Endothelial cell of umbilical vein (primary cell): ENCODE results near the gene TMEM140.

Source experiments
- CTCF ChIP-seq, 2 donors: IDR thresholded peaks; 1 replicate in 1 of 2; 2 replicates in 1 of 2; pipeline ENCODE4 v1.5.1; 2011; ENCODE audit warnings: low read length in 2 of 2, mild to moderate bottlenecking in 2 of 2, moderate library complexity in 2 of 2, control low read depth in 1 of 2, inconsistent platforms in 1 of 2, low read depth in 1 of 2; ENCODE audit not compliant: insufficient read depth in 1 of 2; ENCODE audit errors: extremely low read depth in 1 of 2
- EZH2 ChIP-seq: IDR thresholded peaks from 2 replicates; pipeline ENCODE4 v1.6.1; 2012; ENCODE audit warnings: borderline replicate concordance, low read depth, mild to moderate bottlenecking, moderate library complexity, low read length, inconsistent platforms; ENCODE audit not compliant: severe bottlenecking
- FOS ChIP-seq: IDR thresholded peaks from 2 replicates; pipeline ENCODE4 v1.6.1; 2011; ENCODE audit warnings: mild to moderate bottlenecking, low read length, moderate library complexity, borderline replicate concordance; ENCODE audit not compliant: insufficient read depth
- GATA2 ChIP-seq: IDR thresholded peaks from 2 replicates; pipeline ENCODE4 v1.7.0; 2011; ENCODE audit warnings: low read depth, mild to moderate bottlenecking, moderate library complexity, mixed read lengths, low read length; ENCODE audit not compliant: insufficient read length, insufficient read depth
- MAX ChIP-seq: IDR thresholded peaks from 2 replicates; pipeline ENCODE4 v1.6.1; 2011; ENCODE audit not compliant: insufficient read depth, insufficient read length
- MYC ChIP-seq: IDR thresholded peaks from one replicate; pipeline ENCODE4 v1.6.1; 2011; ENCODE audit warnings: mild to moderate bottlenecking, low read depth, low read length
- POLR2A ChIP-seq: IDR thresholded peaks from 2 replicates; pipeline ENCODE4 v1.6.1; 2012; ENCODE audit warnings: low read depth, mild to moderate bottlenecking, control low read depth, low read length
- POLR2AphosphoS5 ChIP-seq: IDR thresholded peaks from 2 replicates; pipeline ENCODE4 v1.6.1; 2012; ENCODE audit warnings: low read depth, mild to moderate bottlenecking, control low read depth, low read length, moderate library complexity; ENCODE audit not compliant: insufficient read depth

- TF ChIP-seq POLR2A: no peak
- no peak for TF ChIP-seq CTCF (IDR thresholded peaks at IDR 0.05; ENCODE audit: extremely low read depth in 1 of 2, insufficient read depth in 1 of 2, low read depth in 1 of 2, low read length in 2 of 2)
- TF ChIP-seq EZH2: no peak
- TF ChIP-seq MYC: no peak
- TF ChIP-seq POLR2AphosphoS5: no peak
- no peak for TF ChIP-seq GATA2
- no peak for TF ChIP-seq FOS
- TF ChIP-seq MAX: no peak
These were observed 49.5 kb upstream of the TMEM140 start for GRCh38 chr7:135098391-135098790.
